SK-N-DZ (cell line): ENCODE data around the gene LRRC32.

ENCODE experiments used
- DNase-seq: peaks from one replicate; pipeline ENCODE4 v3.0.0-alpha.2; 2015; ENCODE audit warnings: low spot score

LRRC32 gene

DNA sequence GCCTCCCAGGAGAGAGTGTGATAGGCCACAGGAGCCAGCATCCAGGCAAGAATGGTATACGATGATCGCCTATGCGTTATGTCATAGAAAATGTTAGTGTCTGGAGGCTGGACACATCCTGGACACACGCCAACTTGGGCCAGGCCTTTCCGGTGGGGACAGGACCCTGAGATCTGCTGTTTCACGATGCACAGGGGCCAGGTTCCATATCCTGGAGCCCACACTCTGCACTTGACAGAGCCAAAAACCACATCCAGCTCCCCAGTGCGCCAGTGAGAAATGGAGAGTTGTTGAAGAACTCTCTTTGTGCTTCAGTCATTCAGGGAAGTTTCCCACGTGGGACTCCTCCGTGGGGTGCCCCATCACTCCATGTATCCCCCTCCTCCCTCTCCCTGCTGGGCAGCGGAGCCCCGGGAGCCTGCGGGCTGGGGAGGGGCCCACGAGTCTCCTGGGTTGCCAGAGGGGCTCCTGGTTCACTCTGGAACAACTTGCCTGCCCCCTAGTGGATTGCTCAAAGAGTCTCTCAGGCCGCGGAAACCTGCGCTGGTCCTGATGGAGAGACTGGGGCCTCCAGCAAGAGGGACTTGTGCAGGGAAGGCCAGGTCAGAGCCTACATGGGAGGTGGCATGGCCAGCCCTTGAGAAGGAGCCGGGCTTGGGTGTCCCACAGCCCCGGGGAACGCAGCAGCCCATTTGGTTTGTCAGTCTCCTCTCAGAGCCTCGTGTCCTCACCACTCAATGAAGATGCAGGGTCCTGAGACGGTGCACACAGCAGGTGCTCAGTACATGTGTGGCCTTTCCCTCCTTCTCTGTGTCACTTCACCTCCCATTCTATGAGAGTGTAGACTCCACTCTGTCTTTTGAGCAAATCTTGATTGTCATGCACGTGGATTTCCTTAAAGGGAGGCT, 10.2 kb upstream of the LRRC32 start:
- DNase-seq, result peak; percentile 85

GRCh38 chr11:76678321-76678720, 7.8 kb upstream of the LRRC32 start:
- DNase-seq, result no peak

GRCh38 chr11:76677458-76677765, 6.9 kb upstream of the LRRC32 start:
- DNase-seq, result no peak

- DNase-seq, result no peak
Observed at GRCh38 chr11:76676636-76677457, 6.3 kb upstream of the LRRC32 start.

DNA sequence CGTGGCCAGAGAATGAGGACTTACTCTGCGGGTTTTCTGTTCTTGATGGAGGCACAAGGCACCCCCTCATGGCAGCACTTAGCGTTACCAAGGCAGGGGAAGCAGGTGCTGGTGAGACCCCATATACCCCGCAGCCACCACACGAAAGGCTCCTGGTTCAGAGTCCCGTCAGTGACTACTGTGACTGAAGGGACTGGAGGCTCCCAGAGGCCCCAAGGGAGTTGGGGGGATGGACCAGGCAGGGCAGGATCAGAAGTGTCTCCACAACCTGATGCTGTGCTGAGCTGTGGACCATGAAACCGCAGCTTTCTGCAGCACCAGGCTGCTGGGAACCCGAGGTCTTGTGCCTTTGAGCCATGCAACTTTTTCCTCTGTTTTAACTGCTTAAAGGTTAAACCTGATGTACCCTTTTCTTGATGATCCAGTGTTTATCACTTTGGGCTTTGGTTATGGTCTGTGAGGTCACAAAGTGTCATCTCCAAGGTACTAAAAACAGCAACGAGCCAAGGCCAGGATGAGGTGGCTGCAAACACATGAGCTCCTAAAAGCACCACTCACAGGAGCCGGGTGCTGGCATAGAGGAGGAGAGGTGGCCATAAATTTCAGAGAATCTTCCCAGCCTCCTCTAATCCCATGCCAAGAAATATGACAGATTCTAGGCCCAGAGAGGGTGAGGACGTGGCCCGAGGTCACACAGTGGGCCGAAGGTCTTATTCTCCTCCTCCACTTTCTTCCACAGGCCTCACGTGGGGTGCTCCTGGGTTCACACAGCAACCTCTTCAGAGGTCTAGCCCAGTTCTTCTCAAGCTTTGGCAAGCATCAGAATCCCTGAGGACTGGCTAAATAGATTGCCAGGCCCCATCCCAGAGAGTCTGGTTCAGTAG, 4.2 kb upstream of the LRRC32 start:
- DNase-seq, result no peak

GRCh38 chr11:76673176-76674142, 2.9 kb upstream of the LRRC32 start:
- DNase-seq, result no peak

- no peak for DNase-seq
Observed at GRCh38 chr11:76672431-76673175, 2.1 kb upstream of the LRRC32 start.

DNA sequence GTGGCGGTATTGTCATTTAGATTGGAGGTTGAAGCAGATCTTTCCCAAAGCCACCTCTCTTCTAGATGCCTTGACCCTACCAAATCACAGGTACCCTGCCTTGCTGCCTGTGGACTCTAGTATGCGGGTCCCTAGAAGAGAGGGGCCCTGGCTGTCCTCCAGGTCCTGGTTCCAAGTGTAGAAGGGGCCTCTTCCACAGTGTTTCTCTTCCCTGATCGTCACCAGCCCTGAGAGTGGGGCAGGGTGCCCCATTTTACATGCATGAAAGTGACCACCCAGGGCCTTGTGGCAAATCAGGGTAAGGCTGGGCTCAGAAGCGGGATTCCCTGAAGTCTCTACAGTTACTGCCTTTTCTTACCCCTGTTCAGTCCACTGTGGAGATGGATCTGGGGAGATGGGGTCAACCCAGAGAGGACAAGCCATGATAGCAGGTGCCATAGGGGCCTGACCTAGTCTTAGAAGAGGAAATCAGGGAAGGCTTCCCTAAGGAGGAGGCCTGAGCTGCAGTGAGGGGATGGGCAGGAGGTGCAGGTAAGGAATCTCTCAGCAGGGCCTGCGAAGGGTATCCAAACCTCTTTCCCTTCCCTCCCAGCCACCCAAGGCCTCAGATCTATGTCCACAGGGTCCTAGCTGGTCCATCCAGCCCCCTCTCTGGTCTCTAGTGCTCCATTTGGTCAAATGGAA, 1.2 kb upstream of the LRRC32 start:
- no peak for DNase-seq

- DNase-seq, result no peak
Observed at GRCh38 chr11:76671237-76671592, 668 bp upstream of the LRRC32 start.

GRCh38 chr11:76669901-76670484, 554 bp downstream of the LRRC32 start:
- DNase-seq, result no peak

DNA sequence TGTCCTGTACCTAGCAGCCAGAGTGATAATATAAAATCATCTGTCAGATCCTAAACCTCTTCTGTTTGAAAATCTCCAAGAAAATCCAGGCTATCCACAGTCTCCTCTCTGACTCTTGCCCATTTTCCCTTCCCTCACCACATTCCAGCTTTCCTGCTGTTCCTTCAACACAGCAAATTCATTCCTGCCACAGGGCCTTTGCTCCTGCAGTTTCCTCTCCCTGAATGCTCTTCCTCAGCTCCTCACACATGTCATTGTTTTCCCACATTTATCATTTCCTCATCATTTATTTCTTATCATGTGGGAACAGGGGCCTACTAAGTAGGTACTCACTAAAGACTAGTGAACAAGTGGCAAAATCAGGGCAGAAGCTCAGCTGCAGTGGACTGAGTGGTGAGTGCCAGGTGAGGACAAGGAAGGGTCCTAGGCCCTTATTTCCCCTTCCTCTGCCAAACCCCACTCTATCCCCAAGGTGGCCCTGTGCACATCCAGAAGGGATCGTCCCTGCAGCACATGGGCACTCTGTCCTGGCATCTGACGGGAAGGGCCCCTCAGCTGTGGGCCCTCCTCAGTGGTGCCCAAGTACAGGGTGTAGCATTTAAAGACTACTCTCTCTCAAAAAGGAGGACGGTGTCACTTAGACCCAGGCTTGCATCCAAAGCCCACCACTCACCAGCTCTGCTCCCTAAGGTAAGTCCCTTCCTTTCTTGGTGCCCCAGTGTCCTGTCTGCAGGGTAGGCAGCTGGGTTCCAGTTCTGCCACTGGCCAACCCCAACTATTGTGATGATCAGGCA, 2.0 kb downstream of the LRRC32 start:
- DNase-seq, result no peak

DNA sequence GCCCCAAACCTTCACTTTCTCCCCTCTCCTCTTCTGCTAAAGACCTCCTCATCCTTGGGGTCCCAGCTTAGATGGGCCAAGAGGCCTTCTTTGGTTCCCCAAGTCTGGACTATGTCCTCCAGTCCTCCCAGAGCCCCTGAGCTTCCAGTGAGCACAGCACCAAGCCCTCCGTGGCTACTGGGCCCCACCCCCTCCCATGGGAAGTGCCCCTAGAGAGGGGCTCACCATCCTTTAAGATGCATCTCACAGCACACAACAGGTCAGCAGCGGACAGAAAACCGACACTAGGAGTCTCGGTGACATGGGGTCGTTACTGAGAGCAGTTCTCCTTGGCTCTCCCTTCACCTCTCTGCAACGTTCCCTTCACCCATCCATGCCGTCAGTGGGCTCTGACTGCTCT, 2.7 kb downstream of the LRRC32 start:
- DNase-seq, result no peak

DNA sequence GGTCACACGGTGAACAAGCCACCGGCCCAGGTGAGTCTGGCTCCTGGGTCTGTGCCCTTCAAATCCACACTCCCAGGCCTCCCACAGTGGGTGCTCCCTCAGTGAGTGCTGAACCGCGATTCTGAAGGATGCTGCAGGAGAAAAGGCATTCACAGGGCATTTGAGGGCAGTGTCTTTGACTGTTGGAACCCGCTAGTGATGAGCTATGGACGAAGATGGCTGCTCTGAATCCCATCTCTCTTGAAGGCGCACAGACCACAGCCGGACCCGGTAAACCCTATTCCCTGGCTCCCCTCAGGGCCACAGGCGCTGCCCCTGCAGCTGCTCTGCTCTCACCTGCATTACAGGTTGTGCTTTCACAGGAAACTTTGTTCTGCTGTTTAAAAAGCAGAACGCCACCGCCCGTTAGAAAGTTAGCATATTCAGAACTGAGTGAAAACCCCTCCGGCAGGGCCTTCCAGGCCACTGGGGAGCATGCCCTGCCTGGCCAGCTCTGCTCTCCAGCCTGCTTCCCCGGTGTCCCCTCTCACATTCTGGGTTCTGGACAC, 3.2 kb downstream of the LRRC32 start:
- DNase-seq, result no peak

- no peak for DNase-seq
Observed at GRCh38 chr11:76666830-76667229, 3.7 kb downstream of the LRRC32 start.

DNA sequence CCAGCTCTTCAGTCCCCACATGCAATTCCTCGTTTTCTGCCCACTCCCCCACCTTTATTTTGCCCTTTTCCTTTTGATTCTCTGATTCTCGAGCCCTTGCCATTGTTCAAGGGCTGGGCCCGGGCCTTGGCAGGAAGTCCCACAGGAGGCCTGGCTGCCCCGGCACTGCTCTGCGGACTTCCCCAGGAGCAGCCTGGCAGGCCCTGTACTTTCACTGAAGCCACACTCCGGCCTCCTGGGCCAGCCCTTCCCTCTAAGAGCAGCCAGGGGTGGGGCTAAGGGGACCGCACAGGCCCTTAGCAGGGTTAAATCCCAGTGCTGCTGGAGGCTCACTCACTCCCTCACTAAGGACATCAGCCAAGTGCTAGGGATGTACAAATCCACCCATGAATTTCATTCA, 4.1 kb downstream of the LRRC32 start:
- peak; percentile 47 for DNase-seq

DNA sequence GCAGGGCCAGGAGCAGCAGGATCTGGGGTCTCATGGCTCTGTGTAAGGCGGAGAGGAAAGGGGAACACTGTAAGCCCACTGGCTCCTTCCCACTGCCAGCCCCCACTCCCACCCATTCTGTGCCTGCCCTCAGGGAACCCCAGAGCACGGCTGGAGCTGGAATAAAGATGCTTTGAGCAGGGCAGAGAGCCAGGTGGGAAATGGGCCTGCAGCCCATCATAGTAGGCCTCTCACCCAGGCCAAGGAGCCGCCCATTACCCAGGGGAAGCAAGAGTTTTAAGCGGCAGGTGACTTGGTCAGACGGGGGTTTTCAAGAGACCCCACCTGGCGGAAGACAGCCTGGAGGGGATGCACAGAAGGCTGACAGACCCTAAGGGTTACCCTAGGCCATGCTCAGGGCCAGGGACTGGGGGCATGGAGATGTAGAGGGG, 4.6 kb downstream of the LRRC32 start:
- DNase-seq, result no peak

DNA sequence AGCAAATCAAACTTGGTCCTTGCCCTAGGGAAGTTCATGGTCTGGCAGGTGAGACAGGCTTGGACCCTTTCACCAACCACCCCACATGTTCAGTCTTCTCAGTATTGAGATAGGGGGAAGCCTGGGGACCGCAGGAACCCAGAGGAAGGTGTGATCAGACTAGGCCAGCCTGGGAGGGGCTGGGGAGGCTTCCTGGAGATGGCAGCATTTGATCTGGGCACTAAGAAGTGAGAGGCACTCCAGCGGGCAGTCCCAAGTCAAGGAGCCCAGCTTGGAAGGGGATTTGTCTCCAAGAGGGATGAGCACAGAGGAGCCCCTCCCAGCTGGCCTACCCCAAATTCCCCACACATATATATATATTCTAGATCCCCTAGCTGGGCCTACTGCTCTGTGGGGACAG, 5.4 kb downstream of the LRRC32 start:
- no peak for DNase-seq

DNA sequence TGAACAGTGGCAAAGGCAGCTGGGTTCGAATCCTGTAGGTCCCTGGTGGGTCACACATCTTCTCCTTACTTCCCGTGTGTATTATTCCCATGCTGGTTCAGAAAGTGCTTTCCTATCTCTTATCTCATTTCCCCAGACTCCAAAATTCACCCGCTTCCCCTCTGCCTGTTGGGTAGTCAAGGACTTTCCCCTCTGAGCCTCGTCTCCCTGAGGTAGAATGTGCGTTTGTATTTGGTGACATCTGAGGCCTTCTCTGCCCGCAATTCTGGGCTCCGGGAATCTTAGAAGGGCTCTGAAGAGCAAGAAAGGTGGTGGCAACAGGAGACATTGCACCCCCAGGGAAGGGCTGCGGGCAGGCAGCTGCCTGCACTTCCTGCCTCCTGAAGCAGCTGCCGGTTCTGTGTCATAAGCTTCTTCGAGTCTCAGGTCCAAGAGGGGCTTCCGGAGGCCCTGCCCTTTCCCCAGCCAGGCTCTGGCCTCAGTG, 5.9 kb downstream of the LRRC32 start:
- DNase-seq, result no peak
